Suprapubic skin (tissue), 4 donors: Measurements from ENCODE around the gene NLRP3. TPM values are rescaled to one million over a fixed set of nuclear protein-coding genes. Genes with fewer than 3 reads are reported as not detected.
"Not testable (repeated sequence)": the region's sequence is repeated elsewhere in the genome, so short reads cannot be mapped to it uniquely, and the experiment has no call there.

Experiments
- DNase-seq, 2 donors: peaks; one replicate each; pipeline ENCODE4 v3.0.0-alpha.2; 2019; ENCODE audit warnings: low spot score in 2 of 2
- H3K27ac ChIP-seq: fragments of 200-600 bp; sonication (generic); one replicate; pipeline ENCODE4 v1.5.1; 2019
- H3K27me3 ChIP-seq: fragments of 200-600 bp; sonication (generic); one replicate; pipeline ENCODE4 v1.5.1; 2019
- H3K36me3 ChIP-seq: fragments of 200-600 bp; sonication (generic); one replicate; pipeline ENCODE4 v1.5.1; 2019
- H3K4me1 ChIP-seq: fragments of 200-600 bp; sonication (generic); one replicate; pipeline ENCODE4 v1.5.1; 2019
- H3K4me3 ChIP-seq: fragments of 200-600 bp; sonication (generic); one replicate; pipeline ENCODE4 v1.5.1; 2019; ENCODE audit warnings: mild to moderate bottlenecking
- H3K9me3 ChIP-seq: fragments of 200-600 bp; sonication (generic); one replicate; pipeline ENCODE4 v1.5.1; 2019
- EP300 ChIP-seq: sonication (generic); formaldehyde crosslinking; IDR thresholded peaks from one replicate; pipeline ENCODE4 v1.6.1; 2017; ENCODE audit warnings: antibody characterized with exemption
- POLR2A ChIP-seq, 2 donors: fragments of 450-650 bp; IDR thresholded peaks; one replicate each; pipeline ENCODE4 v1.6.1; 2017; ENCODE audit warnings: antibody characterized with exemption in 2 of 2, mild to moderate bottlenecking in 2 of 2, moderate library complexity in 2 of 2
- POLR2AphosphoS5 ChIP-seq, 3 donors: sonication (generic); formaldehyde crosslinking; IDR thresholded peaks; one replicate each; pipeline ENCODE4 v1.6.1; 2017; ENCODE audit warnings: antibody characterized with exemption in 3 of 3
- WGBS: methylation state at CpG from one replicate; pipeline ENCODE4 v1.1.5; 2018; 5-methylcytosine and 5-hydroxymethylcytosine counted together
- total RNA-seq, 4 donors: library from RNA; depleted of rRNA; stranded (reverse); fragments of >200 nt; gene quantifications; one replicate each; pipeline ENCODE4 v1.1.0, GENCODE V29; 2016
- TF ChIP-seq, protein P1 (sequence below), 2 donors: fragments of 200-600 bp in 1 of 2; fragments of 450-650 bp in 1 of 2; sonication (generic) in 1 of 2; IDR thresholded peaks; one replicate each; pipeline ENCODE4 v1.5.1; 2016 to 2019; ENCODE audit warnings: antibody characterized with exemption in 2 of 2, mild to moderate bottlenecking in 1 of 2, moderate library complexity in 1 of 2

NLRP3 gene
- total RNA-seq, 4 donors from 2014 or later = 0.87 to 1.6 (median 1.3) TPM

DNA sequence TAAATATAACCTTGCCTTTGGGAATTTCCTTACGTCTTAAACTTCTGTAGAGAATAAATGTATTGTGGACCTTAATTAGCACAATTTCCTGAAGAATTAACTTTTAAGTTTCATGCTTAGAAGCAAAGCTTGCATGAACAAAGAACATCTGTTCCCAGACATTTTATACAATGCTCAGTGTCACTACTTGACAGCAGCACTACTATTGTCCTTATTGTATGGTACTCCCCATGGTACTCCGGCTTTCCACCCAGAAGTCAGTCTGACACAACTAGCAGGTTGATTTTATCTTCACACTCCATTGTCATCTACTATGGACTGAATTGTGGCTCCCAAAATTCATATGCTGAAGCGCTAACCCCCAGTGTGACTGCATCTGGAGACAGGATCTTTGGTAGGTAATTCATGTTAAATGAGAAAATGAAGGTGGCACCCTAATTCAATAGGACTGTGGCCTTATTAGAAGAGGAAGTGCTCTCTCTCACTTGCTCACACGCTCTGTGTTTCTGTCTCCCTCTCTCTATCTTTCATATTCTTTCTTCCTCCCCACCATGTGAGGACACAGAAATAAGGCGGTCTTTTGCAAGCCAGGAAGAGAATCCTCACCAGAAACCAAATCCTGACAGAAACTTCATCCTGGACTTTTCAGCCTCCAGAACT, 52.6 kb downstream of the NLRP3 start:
- Histone ChIP-seq H3K27ac (no peak overlapping the region), H3K4me3 (no peak overlapping the region), H3K36me3 (no peaks in the 10 kb centered on the region), H3K4me1 (no peaks in the 10 kb centered on the region), H3K9me3 (no peaks in the 10 kb centered on the region), H3K27me3 (no peaks in the 10 kb centered on the region)
- DNase-seq = no peak
- 86% methylated on average over 5 of the region's 5 CpGs for WGBS
- TF ChIP-seq, protein P1, sequence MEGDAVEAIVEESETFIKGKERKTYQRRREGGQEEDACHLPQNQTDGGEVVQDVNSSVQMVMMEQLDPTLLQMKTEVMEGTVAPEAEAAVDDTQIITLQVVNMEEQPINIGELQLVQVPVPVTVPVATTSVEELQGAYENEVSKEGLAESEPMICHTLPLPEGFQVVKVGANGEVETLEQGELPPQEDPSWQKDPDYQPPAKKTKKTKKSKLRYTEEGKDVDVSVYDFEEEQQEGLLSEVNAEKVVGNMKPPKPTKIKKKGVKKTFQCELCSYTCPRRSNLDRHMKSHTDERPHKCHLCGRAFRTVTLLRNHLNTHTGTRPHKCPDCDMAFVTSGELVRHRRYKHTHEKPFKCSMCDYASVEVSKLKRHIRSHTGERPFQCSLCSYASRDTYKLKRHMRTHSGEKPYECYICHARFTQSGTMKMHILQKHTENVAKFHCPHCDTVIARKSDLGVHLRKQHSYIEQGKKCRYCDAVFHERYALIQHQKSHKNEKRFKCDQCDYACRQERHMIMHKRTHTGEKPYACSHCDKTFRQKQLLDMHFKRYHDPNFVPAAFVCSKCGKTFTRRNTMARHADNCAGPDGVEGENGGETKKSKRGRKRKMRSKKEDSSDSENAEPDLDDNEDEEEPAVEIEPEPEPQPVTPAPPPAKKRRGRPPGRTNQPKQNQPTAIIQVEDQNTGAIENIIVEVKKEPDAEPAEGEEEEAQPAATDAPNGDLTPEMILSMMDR (IDR thresholded peaks at IDR 0.05) = no peak
- TF ChIP-seq EP300 = no peak

DNA sequence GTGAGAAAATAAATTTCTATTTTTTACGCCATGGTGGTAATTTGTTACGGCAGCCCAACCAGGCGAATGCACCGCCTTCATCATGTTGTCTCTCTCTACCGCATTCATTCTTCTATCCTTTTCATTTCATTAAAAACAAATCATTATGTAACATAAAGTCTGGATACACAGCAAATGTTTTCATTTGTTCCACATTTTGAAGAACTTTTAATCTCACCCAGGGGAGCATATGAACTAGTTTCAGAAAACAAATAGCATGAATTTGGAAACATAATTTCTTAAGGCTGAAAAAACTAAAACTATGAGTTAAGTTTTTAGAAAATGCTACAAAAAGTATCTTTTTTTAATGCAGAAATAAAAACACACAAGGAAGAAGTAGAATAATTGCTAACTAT, 53.2 kb downstream of the NLRP3 start:
- Histone ChIP-seq H3K36me3 (no peaks in the 10 kb centered on the region), H3K4me3 (no peak overlapping the region), H3K9me3 (no peaks in the 10 kb centered on the region), H3K27me3 (no peaks in the 10 kb centered on the region), H3K4me1 (no peaks in the 10 kb centered on the region), H3K27ac (no peak overlapping the region)
- WGBS = 85% methylated on average over 5 of the region's 5 CpGs
- no peak for DNase-seq
- TF ChIP-seq POLR2A (IDR thresholded peaks at IDR 0.05) (no peak), EP300 (no peak), POLR2AphosphoS5 (IDR thresholded peaks at IDR 0.05) (no peak)
- TF ChIP-seq, protein P1 (IDR thresholded peaks at IDR 0.05) = no peak

DNA sequence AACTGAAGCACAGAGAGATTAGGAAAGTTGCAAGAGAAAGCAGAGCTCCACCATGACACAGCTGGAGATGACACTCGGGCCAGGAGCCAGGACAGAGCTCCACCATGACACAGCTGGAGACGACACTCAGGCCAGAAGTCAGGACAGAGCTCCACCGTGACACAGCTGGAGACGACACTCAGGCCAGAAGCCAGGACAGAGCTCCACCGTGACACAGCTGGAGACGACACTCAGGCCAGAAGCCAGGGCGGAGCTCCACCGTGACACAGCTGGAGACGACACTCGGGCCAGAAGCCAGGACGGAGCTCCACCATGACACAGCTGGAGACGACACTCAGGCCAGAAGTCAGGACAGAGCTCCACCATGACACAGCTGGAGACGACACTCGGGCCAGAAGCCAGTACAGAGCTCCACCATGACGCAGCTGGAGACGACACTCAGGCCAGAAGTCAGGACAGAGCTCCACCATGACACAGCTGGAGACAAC, 55.0 kb downstream of the NLRP3 start:
- H3K4me1 ChIP-seq, H3K27me3 ChIP-seq, H3K36me3 ChIP-seq, DNase-seq, H3K9me3 ChIP-seq, H3K4me3 ChIP-seq, H3K27ac ChIP-seq: not testable (repeated sequence)
- WGBS = 50% methylated on average over 6 of the region's 16 CpGs

DNA sequence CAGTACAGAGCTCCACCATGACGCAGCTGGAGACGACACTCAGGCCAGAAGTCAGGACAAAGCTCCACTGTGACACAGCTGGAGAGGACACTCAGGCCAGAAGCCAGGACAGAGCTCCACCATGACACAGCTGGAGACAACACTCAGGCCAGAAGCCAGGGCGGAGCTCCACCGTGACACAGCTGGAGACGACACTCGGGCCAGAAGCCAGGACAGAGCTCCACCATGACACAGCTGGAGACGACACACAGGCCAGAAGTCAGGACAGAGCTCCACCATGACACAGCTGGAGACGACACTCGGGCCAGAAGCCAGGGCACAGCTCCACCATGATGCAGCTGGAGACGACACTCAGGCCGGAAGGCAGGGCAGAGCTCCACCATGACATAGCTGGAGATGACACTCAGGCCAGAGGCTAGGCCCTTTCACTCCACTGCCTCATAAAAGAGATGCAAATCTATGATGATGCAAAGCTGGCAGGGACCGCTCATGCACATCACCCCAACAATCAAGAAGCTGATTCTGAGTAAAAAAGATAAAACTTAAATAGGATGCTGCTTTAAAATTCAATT, 55.6 kb downstream of the NLRP3 start:
- DNase-seq = no peak
- H3K36me3 ChIP-seq = no peaks in the 10 kb centered on the region
- no peak overlapping the region for H3K27ac ChIP-seq
- no peaks in the 10 kb centered on the region for H3K27me3 ChIP-seq
- TF ChIP-seq POLR2A (IDR thresholded peaks at IDR 0.05) (no peak), EP300 (no peak), POLR2AphosphoS5 (IDR thresholded peaks at IDR 0.05) (no peak)
- TF ChIP-seq, protein P1 (IDR thresholded peaks at IDR 0.05) = no peak
- H3K4me1 ChIP-seq = no peaks in the 10 kb centered on the region
- peaks cover 4% of the 10 kb centered on the region for H3K9me3 ChIP-seq
- H3K4me3 ChIP-seq = no peak overlapping the region
- WGBS = 51% methylated on average over 4 of the region's 12 CpGs

DNA sequence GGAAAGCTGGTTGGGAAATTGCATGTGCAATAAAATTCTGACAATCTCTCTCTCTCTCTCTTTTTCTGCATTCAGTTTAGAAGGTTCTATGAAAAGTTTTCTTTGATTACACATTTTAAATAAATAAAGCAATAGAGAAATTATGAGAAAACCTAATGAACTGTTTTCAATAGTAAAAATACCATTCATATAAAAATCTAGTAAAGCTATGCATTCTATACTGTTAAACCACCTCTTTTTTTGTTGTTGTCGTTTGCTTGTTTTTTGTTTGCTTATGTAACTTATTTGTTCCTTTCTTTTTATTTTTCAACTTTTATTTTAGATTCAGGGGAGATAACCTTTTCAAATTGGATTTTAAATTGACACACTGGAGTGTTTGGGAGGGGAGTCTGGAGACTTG, 56.1 kb downstream of the NLRP3 start:
- H3K9me3 ChIP-seq = peaks cover 4% of the 10 kb centered on the region
- TF ChIP-seq POLR2A (IDR thresholded peaks at IDR 0.05) (no peak), EP300 (no peak), POLR2AphosphoS5 (IDR thresholded peaks at IDR 0.05) (no peak)
- TF ChIP-seq, protein P1 (IDR thresholded peaks at IDR 0.05) = no peak
- H3K4me1 ChIP-seq = no peaks in the 10 kb centered on the region
- H3K36me3 ChIP-seq = no peaks in the 10 kb centered on the region
- no peaks in the 10 kb centered on the region for H3K27me3 ChIP-seq
- WGBS = 89% methylated on average over 1 of the region's 1 CpG
- no peak overlapping the region for H3K4me3 ChIP-seq
- no peak overlapping the region for H3K27ac ChIP-seq
- no peak for DNase-seq
